Measurements from ENCODE around the gene EFNA5.

DNA sequence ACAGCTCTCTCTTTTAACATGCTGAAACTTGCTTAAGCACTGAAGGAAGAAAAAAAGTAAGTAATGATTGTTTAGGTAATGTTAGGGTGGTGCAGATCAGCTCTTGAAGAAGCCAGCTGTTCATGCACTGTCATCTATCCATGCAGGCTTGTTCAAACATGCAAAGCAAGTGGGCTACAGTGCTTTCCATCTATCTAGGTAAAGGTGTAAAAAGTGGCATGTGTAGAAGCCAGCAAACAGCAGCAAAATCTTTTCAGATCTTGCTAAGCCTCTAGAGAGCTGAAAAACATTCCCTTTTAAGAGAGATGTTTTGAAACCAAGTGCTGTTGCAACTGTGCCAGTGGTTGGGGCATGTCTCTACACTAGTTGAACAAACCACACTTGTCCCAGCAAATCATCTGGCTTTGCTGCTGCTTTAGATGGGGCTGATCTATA, 214.4 kb downstream of the EFNA5 start:
- TF ChIP-seq GATA2 (IDR thresholded peaks at IDR 0.05; ENCODE audit: low read depth, low read length) (no peak), GATA3 (IDR thresholded peaks at IDR 0.05; ENCODE audit: low read depth, low read length) (no peak)

Data from SH-SY5Y (cell line).